ENCODE measurements around the gene SCYL2.

Gene SCYL2

DNA sequence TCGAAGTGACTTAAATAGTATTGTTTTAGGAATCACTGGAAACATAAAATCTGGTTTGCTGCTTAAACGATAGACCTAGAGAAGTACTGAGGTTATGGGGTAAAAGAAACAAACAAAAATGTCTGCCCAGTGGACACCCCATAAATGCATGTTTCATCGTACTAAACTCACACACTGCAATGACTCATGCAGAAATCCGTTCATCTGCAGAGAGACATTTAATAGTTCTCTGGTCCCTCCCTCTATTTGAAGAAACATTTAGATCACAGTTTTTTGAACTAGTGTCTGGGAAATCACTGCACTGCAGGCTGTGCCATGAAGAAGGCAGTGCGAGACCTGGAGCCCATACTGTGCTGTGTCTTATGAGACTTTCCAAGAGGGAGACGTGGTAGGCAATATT is 115.4 kb downstream of the SCYL2 start:
- no peak for DNase-seq

DNA sequence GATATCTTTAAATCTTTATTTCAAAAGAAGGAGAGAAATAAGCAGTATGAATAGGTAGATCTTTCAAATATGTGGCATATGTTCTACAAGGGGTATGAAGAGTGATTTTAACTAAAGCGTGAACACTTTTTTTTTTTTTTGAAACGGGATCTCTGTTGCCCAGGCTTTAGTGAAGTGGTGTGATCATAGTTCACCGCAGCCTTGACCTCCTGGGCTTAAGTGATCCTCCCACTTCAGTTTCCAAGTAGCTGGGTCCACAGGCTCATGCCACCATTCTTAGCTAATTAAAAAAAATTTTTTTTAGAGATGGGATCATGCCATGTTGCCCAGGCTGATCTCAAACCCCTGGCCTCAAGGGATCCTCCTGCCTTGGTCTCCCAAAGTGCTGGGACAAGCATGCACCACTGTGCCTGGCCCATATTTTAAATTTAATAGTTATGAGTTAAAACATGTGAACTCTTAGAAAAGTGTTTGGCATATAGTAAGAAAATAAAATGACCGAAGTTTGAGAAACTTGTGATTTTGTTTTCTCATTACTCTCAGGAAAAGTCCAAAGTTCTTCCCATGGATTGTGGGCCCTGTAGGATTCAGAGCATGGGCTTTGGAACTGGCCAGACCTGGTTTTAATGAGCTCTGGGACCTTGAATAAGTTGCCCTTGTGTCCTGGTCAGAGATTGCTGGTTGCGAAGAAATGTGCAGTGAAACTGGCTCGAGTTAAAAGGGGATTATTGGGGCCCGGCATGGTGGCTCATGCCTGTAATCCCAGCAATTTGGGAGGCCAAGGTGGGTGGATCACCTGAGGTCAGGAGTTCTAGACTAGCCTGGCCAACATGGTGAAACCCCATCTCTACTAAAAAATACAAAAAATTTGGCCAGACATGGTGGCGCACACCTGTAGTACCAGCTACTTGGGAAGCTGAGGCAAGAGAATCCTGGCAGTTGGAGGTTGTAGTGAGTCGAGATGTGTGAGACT is 116.9 kb downstream of the SCYL2 start:
- no peak for DNase-seq

DNA sequence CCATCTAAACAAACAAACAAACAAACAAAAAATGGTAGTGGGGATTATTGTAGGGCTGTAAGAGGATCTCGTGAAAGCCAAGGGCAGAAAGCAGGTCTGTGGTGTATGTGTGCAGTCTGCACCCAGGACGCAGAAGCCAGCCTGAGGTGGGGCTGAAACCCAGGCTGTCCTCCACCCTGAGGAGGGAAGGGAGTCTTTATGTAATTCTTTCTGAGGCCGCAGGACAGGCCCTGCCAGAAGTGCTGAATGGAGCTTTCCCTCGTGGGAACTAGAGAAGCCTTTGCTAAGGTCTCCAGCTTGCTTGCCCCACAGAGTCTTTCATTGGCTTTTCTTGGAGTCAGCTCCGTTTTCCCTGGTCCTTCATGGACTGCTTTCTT is 117.6 kb downstream of the SCYL2 start:
- DNase-seq: no peak

DNA sequence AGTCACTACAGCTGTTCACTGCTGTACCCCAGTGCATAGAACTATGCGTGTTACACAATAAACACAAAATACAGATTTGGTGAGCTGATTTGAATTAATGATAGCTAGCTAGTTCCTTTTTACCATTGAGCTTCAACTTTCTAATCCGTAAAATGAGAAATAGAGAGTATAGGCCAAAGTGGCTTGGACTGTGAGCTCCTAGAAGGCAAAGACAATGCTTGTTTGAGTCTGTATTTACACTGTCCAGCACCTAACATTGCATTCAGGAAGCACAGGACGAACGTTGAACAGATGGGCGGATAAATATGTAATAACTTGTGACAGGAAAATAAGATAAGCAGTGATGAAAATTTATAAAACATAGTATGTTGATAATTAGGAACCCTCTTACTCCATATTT is 121.4 kb downstream of the SCYL2 start:
- no peak for DNase-seq

Data from cerebellar nuclear complex (tissue), 1 donor.